Liver (tissue), 9 donors: ENCODE data around the gene EHD1. TPM values are rescaled to one million over a fixed set of nuclear protein-coding genes. Genes with fewer than 3 reads are reported as not detected.

Experiments
- DNase-seq: peaks from one replicate; pipeline ENCODE4 v3.0.0-alpha.2; 2017; ENCODE audit warnings: low spot score
- H3K27ac ChIP-seq, 2 donors: one replicate each; pipeline ENCODE4 v1.7.0; 2013; ENCODE audit warnings: inconsistent platforms in 2 of 2, low read length in 2 of 2, control low read depth in 1 of 2, low read depth in 1 of 2, mild to moderate bottlenecking in 1 of 2
- H3K27me3 ChIP-seq, 4 donors: one replicate each; pipeline versions ENCODE4 v1.6.1 to v1.7.0; 2013; ENCODE audit warnings: low read length in 3 of 4, inconsistent platforms in 1 of 4, mild to moderate bottlenecking in 1 of 4, moderate library complexity in 1 of 4; ENCODE audit not compliant: control insufficient read depth in 4 of 4, insufficient read depth in 4 of 4
- H3K36me3 ChIP-seq, 4 donors: one replicate each; pipeline versions ENCODE4 v1.6.1 to v1.7.0; 2013; ENCODE audit warnings: low read length in 3 of 4, mild to moderate bottlenecking in 3 of 4, low read depth in 1 of 4, moderate library complexity in 1 of 4; ENCODE audit not compliant: control insufficient read depth in 4 of 4, insufficient read depth in 3 of 4
- H3K4me1 ChIP-seq, 4 donors: one replicate each; pipeline versions ENCODE4 v1.6.1 to v1.7.0; 2013; ENCODE audit warnings: low read length in 3 of 4, mild to moderate bottlenecking in 3 of 4, moderate library complexity in 1 of 4; ENCODE audit not compliant: control insufficient read depth in 4 of 4, insufficient read depth in 4 of 4
- H3K4me3 ChIP-seq, 3 donors: one replicate each; pipeline versions ENCODE4 v1.6.1 to v1.7.0; 2013; ENCODE audit warnings: low read length in 3 of 3, control low read depth in 1 of 3, low read depth in 1 of 3, mild to moderate bottlenecking in 1 of 3
- H3K9ac ChIP-seq, 2 donors: one replicate each; pipeline ENCODE4 v1.7.0; 2013; ENCODE audit warnings: low read length in 2 of 2, mild to moderate bottlenecking in 2 of 2, moderate library complexity in 2 of 2, control low read depth in 1 of 2, low read depth in 1 of 2
- H3K9me3 ChIP-seq, 4 donors: one replicate each; pipeline versions ENCODE4 v1.6.1 to v1.7.0; 2013; ENCODE audit warnings: low read length in 3 of 4; ENCODE audit not compliant: control insufficient read depth in 4 of 4
- CTCF ChIP-seq: fragments of 150-350 bp; IDR thresholded peaks from 2 replicates; pipeline ENCODE4 v1.5.1; 2017; ENCODE audit warnings: improper control_type of control experiment, low read depth, low read length; ENCODE audit not compliant: missing input control
- EGR1 ChIP-seq, 2 donors: IDR thresholded peaks; 2 replicates each; pipeline ENCODE4 v1.6.1; 2016 to 2018; ENCODE audit warnings: antibody characterized with exemption in 2 of 2, low read depth in 2 of 2
- FOXA1 ChIP-seq: IDR thresholded peaks from 2 replicates; pipeline ENCODE4 v1.6.1; 2016; ENCODE audit warnings: antibody characterized with exemption
- FOXA2 ChIP-seq: IDR thresholded peaks from 2 replicates; pipeline ENCODE4 v1.6.1; 2016; ENCODE audit warnings: antibody characterized with exemption
- GABPA ChIP-seq, 2 donors: IDR thresholded peaks in 1 of 2; conservative IDR thresholded peaks in 1 of 2; 2 replicates each; pipeline ENCODE4 v1.6.1; 2016; ENCODE audit warnings: antibody characterized with exemption in 2 of 2, mild to moderate bottlenecking in 1 of 2, moderate library complexity in 1 of 2
- HNF4A ChIP-seq, 2 donors: conservative IDR thresholded peaks; 2 replicates each; pipeline ENCODE4 v1.6.1; 2016; ENCODE audit warnings: antibody characterized with exemption in 2 of 2, mild to moderate bottlenecking in 2 of 2
- HNF4G ChIP-seq: IDR thresholded peaks from 2 replicates; pipeline ENCODE4 v1.6.1; 2016; ENCODE audit warnings: antibody characterized with exemption
- JUND ChIP-seq, 2 donors: IDR thresholded peaks; 2 replicates each; pipeline ENCODE4 v1.6.1; 2016; ENCODE audit warnings: antibody characterized with exemption in 2 of 2
- NR2F2 ChIP-seq: IDR thresholded peaks from 2 replicates; pipeline ENCODE4 v1.6.1; 2016; ENCODE audit warnings: antibody characterized with exemption
- RAD21 ChIP-seq, 2 donors: IDR thresholded peaks; 2 replicates each; pipeline ENCODE4 v1.6.1; 2016; ENCODE audit warnings: antibody characterized with exemption in 2 of 2, mild to moderate bottlenecking in 2 of 2
- RXRA ChIP-seq, 2 donors: IDR thresholded peaks; 2 replicates each; pipeline ENCODE4 v1.6.1; 2017 to 2018; ENCODE audit warnings: antibody characterized with exemption in 2 of 2, mild to moderate bottlenecking in 1 of 2
- SP1 ChIP-seq: IDR thresholded peaks from 2 replicates; pipeline ENCODE4 v1.6.1; 2018; ENCODE audit warnings: antibody characterized with exemption, mild to moderate bottlenecking
- TAF1 ChIP-seq: conservative IDR thresholded peaks from 2 replicates; pipeline ENCODE4 v1.6.1; 2016; ENCODE audit warnings: antibody characterized with exemption, mild to moderate bottlenecking
- YY1 ChIP-seq: IDR thresholded peaks from 2 replicates; pipeline ENCODE4 v1.6.1; 2016; ENCODE audit warnings: antibody characterized with exemption, mild to moderate bottlenecking
- ZBTB33 ChIP-seq: IDR thresholded peaks from 2 replicates; pipeline ENCODE4 v1.6.1; 2016; ENCODE audit warnings: antibody characterized with exemption
- WGBS: extraction: QIAGEN DNeasy Blood & Tissue Kit; methylation state at CpG from one replicate; pipeline ENCODE4 v1.1.7; 2013; 5-methylcytosine and 5-hydroxymethylcytosine counted together
- polyA plus RNA-seq, 2 donors: library from polyadenylated mRNA; stranded (reverse) in 1 of 2; unstranded in 1 of 2; fragments of 200-250 nt in 1 of 2; fragments of >200 nt in 1 of 2; fragmentation: Nextera tagmentation in 1 of 2; extraction: Ambion mirVana in 1 of 2; gene quantifications; one replicate each; pipeline versions ENCODE4 v1.2.1 to v1.2.3, GENCODE V29; 2013 to 2015
- total RNA-seq, 2 donors: library from RNA; depleted of rRNA; stranded (reverse); fragments of >200 nt; gene quantifications; one replicate each; pipeline ENCODE4 v1.2.3, GENCODE V29; 2014
- TF ChIP-seq, protein P1 (sequence below): IDR thresholded peaks from 2 replicates; pipeline ENCODE4 v1.6.1; 2016; ENCODE audit warnings: antibody characterized with exemption
- TF ChIP-seq, protein P2 (sequence below): IDR thresholded peaks from 2 replicates; pipeline ENCODE4 v1.6.1; 2016; ENCODE audit warnings: antibody characterized with exemption, mild to moderate bottlenecking
- TF ChIP-seq, protein P3 (sequence below): IDR thresholded peaks from 2 replicates; pipeline ENCODE4 v1.6.1; 2016; ENCODE audit warnings: antibody characterized with exemption
- donor health status: healthy.
- donor health status: healthy.
- donor health status: healthy.
- donor health status: healthy.
- donor health status: healthy.

Gene EHD1
- total and polyA plus RNA-seq, 4 donors, result 8.3 to 36.4 (median 19.2) TPM

DNA sequence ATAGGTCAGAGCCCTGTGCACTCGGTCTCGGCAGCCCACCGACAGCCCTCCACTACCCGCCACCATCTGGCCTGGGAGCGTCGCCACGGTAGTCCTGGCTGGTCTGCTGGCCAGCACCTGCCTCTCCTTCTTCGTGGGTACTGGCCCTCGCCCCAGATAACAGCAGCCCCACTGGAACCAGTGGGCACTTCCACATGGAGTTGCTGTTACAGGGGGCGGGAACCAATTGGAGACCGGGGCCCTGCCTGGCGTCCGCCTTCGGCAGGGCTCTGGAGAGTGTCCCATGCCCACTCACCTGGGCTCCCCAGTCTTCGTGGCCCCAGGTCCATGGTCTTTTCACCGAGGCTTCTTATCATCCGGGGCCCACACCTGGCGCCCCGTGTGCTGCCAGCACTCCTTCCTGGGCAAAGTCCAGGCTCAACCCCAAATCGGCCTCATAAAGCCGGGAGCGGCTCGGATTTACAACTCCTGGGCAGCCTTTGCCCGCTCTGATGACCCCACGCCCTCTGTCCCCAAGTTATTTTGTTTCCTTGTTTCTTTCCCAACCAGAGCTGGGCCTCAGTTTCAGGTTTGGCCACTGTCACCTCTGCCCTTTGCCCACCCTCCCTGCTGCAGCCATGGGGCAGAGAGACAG, 12.9 kb upstream of the EHD1 start:
- Histone ChIP-seq H3K27me3 (no peaks in the 10 kb centered on the region), H3K9ac (peak overlapping the region; percentile 29 to 57), H3K9me3 (no peaks in the 10 kb centered on the region), H3K4me1 (peaks cover 21 to 61% (median 49%) of the 10 kb centered on the region in 4 donors), H3K36me3 (peaks cover 0 to 10% (median 3%) of the 10 kb centered on the region in 4 donors), H3K27ac (peak overlapping the region; percentile 86 to 89), H3K4me3 (peak overlapping the region; percentile 50 to 83 (median 81))
- 33% methylated on average over 25 of the region's 25 CpGs for WGBS
- TF ChIP-seq ZBTB33, result peak; percentile 73
- TF ChIP-seq HNF4A (conservative IDR thresholded peaks at IDR 0.05), result peak; percentile 88 to 96
- peak; percentile 82 to 92 for TF ChIP-seq RXRA (IDR thresholded peaks at IDR 0.05)
- TF ChIP-seq, protein P1, sequence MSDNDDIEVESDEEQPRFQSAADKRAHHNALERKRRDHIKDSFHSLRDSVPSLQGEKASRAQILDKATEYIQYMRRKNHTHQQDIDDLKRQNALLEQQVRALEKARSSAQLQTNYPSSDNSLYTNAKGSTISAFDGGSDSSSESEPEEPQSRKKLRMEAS, result peak; percentile 85
- peak; percentile 71 for TF ChIP-seq SP1
- TF ChIP-seq RAD21 (IDR thresholded peaks at IDR 0.05), result peak; percentile 30 to 33
- TF ChIP-seq EGR1 (IDR thresholded peaks at IDR 0.05; ENCODE audit: low read depth in 2 of 2), result peak in 1 of 2 donors; percentile 65
- TF ChIP-seq, protein P2, sequence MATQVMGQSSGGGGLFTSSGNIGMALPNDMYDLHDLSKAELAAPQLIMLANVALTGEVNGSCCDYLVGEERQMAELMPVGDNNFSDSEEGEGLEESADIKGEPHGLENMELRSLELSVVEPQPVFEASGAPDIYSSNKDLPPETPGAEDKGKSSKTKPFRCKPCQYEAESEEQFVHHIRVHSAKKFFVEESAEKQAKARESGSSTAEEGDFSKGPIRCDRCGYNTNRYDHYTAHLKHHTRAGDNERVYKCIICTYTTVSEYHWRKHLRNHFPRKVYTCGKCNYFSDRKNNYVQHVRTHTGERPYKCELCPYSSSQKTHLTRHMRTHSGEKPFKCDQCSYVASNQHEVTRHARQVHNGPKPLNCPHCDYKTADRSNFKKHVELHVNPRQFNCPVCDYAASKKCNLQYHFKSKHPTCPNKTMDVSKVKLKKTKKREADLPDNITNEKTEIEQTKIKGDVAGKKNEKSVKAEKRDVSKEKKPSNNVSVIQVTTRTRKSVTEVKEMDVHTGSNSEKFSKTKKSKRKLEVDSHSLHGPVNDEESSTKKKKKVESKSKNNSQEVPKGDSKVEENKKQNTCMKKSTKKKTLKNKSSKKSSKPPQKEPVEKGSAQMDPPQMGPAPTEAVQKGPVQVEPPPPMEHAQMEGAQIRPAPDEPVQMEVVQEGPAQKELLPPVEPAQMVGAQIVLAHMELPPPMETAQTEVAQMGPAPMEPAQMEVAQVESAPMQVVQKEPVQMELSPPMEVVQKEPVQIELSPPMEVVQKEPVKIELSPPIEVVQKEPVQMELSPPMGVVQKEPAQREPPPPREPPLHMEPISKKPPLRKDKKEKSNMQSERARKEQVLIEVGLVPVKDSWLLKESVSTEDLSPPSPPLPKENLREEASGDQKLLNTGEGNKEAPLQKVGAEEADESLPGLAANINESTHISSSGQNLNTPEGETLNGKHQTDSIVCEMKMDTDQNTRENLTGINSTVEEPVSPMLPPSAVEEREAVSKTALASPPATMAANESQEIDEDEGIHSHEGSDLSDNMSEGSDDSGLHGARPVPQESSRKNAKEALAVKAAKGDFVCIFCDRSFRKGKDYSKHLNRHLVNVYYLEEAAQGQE, result peak; percentile 51
- TF ChIP-seq, protein P3, sequence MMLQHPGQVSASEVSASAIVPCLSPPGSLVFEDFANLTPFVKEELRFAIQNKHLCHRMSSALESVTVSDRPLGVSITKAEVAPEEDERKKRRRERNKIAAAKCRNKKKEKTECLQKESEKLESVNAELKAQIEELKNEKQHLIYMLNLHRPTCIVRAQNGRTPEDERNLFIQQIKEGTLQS, result no peak
- peak in 1 of 2 donors; percentile 53 for TF ChIP-seq JUND (IDR thresholded peaks at IDR 0.05)
- no peak for TF ChIP-seq TAF1
- TF ChIP-seq HNF4G, result peak; percentile 57
- TF ChIP-seq FOXA2, result no peak
- peak in 1 of 2 donors; percentile 45 for TF ChIP-seq GABPA (IDR thresholded peaks at IDR 0.05 in 1 of 2, conservative IDR thresholded peaks at IDR 0.05 in 1 of 2)
- TF ChIP-seq YY1, result peak; percentile 73
- no peak for TF ChIP-seq FOXA1
- TF ChIP-seq NR2F2, result peak; percentile 57
- TF ChIP-seq CTCF, result no peak
- DNase-seq, result no peak
